PC-9 (cell line): ENCODE measurements around the gene CD1E. TPM values are rescaled to one million over a fixed set of nuclear protein-coding genes. Genes with fewer than 3 reads are reported as not detected.

Experiments used
- BruUV-seq: library from RNA; stranded (reverse); fragments of 400-500 nt; replicated peaks from 2 replicates; lab custom pipeline; 2021; lab: Mats Ljungman, UMichigan
- CTCF ChIA-PET: fragments of 300-600 bp; sonication (Branson Sonifier 250); formaldehyde crosslinking; loops from one replicate; lab custom pipeline; 2022; ENCODE audit warnings: antibody characterized with exemption; lab: Charles Lee
- POLR2A ChIA-PET: fragments of 300-600 bp; sonication (Branson Sonifier 250); formaldehyde crosslinking; loops from one replicate; lab custom pipeline; 2022; ENCODE audit warnings: antibody characterized with exemption; ENCODE audit not compliant: unreplicated experiment; lab: Charles Lee
- DNase-seq, 2 experiments: peaks; one replicate each; pipeline versions ENCODE4 v3.0.0 to v3.0.0-alpha.2; 2015 to 2022; ENCODE audit warnings: mixed read lengths in 1 of 2
- H2AFZ ChIP-seq: fragments of 200-600 bp; sonication (generic); 2 replicates; pipeline ENCODE4 v1.8.1; 2017; ENCODE audit warnings: antibody characterized with exemption
- H3F3A ChIP-seq: fragments of 200-600 bp; sonication (generic); 2 replicates; pipeline ENCODE4 v1.8.1; 2017; ENCODE audit warnings: antibody characterized with exemption, mild to moderate bottlenecking, low read depth; ENCODE audit not compliant: insufficient read depth
- H3K27ac ChIP-seq: fragments of 200-600 bp; sonication (generic); 2 replicates; pipeline ENCODE4 v1.6.1; 2016; ENCODE audit warnings: mixed run types
- H3K27me3 ChIP-seq: fragments of 200-600 bp; sonication (generic); 2 replicates; pipeline ENCODE4 v1.6.1; 2016; ENCODE audit warnings: low read depth, mixed run types; ENCODE audit not compliant: insufficient read depth
- H3K36me3 ChIP-seq: fragments of 200-600 bp; sonication (generic); 2 replicates; pipeline ENCODE4 v1.6.1; 2016; ENCODE audit warnings: low read depth, mixed run types
- H3K4me1 ChIP-seq: fragments of 200-600 bp; sonication (generic); replicated peaks from 2 replicates; pipeline ENCODE4 v1.6.1; 2016; ENCODE audit warnings: mixed run types; ENCODE audit not compliant: insufficient read depth
- H3K4me2 ChIP-seq: fragments of 200-600 bp; sonication (generic); 2 replicates; pipeline ENCODE4 v1.6.1; 2017; ENCODE audit warnings: mixed run types
- H3K4me3 ChIP-seq: fragments of 200-600 bp; sonication (generic); 2 replicates; pipeline ENCODE4 v1.6.1; 2016; ENCODE audit warnings: mixed run types
- H3K79me2 ChIP-seq: fragments of 200-600 bp; sonication (generic); 2 replicates; pipeline ENCODE4 v1.6.1; 2017; ENCODE audit warnings: low read depth, mixed run types
- H3K9me2 ChIP-seq: fragments of 200-600 bp; sonication (generic); 2 replicates; pipeline ENCODE4 v1.8.1; 2017; ENCODE audit warnings: mild to moderate bottlenecking; ENCODE audit not compliant: insufficient read depth
- H3K9me3 ChIP-seq: fragments of 200-600 bp; sonication (generic); 2 replicates; pipeline ENCODE4 v1.8.1; 2016; ENCODE audit warnings: low read depth; ENCODE audit not compliant: insufficient read depth
- H4K20me1 ChIP-seq: fragments of 200-600 bp; sonication (generic); 2 replicates; pipeline ENCODE4 v1.8.1; 2017; ENCODE audit not compliant: insufficient read depth
- EZH2 ChIP-seq: fragments of 200-600 bp; sonication (generic); IDR thresholded peaks from 2 replicates; pipeline ENCODE4 v1.8.0; 2017; ENCODE audit warnings: antibody characterized with exemption, low read depth
- intact Hi-C: fragments of 100-400 bp; cut with micrococcal nuclease; formaldehyde crosslinking; loops from one replicate; pipeline ENCODE4 v1.10.0; 2022; ENCODE audit not compliant: unreplicated experiment
- total RNA-seq: library from RNA; stranded (reverse); gene quantifications from 2 replicates; pipeline ENCODE4 v1.2.3, GENCODE V29; 2021
- TF ChIP-seq, protein P1 (sequence below): fragments of 200-600 bp; sonication (generic); conservative IDR thresholded peaks from 2 replicates; pipeline ENCODE4 v1.6.1; 2017; ENCODE audit warnings: mixed run types, antibody characterized with exemption, mild to moderate bottlenecking, moderate library complexity

Gene CD1E
- total RNA-seq, 1 experiment from 2014 or later: not detected

DNA sequence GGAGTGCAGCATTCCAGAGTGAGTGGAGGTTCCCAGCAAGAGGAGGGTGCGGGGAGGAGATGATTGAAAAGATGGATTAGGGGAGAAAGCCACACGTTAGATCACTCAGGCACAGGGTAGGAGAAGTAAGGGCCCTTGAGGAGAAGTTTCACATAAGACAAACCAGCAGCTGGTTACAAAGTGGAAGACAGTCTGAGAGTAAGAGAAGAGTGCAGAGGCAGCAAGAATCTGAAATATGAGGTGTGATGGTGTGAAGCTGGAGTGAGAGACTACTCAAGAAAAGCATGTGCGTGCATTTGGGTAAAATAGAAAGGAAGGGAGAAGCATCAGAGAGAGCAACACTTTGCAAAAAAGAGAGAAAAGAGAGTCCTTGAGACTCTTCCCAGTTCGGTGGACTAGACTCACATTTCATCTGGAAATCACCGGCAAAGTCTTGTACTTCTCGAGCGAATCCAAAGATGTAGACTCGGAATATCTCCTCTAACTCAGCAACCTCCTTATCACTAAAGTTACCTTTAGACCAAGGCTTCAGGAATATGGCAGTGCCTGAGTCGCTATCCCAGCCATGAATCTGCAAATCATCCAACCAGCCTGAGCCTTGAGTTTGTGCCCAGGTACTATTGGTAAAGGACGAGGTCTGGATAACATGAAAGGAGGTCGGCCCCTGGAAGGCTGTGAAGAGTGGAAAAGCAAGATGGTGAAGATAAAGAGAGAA is 23.1 kb upstream of the CD1E start:
- Histone ChIP-seq H2AFZ (no peak overlapping the region), H3K36me3 (no peaks in the 10 kb centered on the region), H4K20me1 (no peaks in the 10 kb centered on the region), H3K4me1 (no peaks in the 10 kb centered on the region), H3K27me3 (no peaks in the 10 kb centered on the region), H3K27ac (no peak overlapping the region), H3F3A (no peaks in the 10 kb centered on the region), H3K4me2 (no peak overlapping the region), H3K4me3 (no peak overlapping the region), H3K79me2 (no peaks in the 10 kb centered on the region), H3K9me2 (no peaks in the 10 kb centered on the region), H3K9me3 (no peaks in the 10 kb centered on the region)
- CTCF ChIA-PET: no interaction called here
- intact Hi-C loops: no loop called here
- BruUV-seq: no TSS peak
- DNase-seq: no peak
- POLR2A ChIA-PET: no interaction called here
- TF ChIP-seq, protein P1, sequence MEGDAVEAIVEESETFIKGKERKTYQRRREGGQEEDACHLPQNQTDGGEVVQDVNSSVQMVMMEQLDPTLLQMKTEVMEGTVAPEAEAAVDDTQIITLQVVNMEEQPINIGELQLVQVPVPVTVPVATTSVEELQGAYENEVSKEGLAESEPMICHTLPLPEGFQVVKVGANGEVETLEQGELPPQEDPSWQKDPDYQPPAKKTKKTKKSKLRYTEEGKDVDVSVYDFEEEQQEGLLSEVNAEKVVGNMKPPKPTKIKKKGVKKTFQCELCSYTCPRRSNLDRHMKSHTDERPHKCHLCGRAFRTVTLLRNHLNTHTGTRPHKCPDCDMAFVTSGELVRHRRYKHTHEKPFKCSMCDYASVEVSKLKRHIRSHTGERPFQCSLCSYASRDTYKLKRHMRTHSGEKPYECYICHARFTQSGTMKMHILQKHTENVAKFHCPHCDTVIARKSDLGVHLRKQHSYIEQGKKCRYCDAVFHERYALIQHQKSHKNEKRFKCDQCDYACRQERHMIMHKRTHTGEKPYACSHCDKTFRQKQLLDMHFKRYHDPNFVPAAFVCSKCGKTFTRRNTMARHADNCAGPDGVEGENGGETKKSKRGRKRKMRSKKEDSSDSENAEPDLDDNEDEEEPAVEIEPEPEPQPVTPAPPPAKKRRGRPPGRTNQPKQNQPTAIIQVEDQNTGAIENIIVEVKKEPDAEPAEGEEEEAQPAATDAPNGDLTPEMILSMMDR: no peak

DNA sequence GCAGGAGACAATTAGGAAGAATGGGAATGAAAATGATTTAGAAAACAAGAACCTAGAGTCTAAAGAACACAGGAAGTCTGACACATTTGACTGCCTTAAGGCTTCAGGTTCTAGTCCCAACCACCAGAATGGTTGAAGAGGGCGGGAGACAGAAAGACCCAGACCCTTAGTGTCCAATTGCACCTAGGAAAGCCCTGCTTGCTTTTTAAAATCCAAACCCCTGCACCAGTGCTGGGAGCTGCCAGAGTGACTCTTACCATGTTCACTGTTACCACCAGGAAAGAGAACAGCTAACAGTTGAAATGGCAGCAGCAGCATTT is 22.6 kb upstream of the CD1E start:
- H3K27ac ChIP-seq: no peak overlapping the region

DNA sequence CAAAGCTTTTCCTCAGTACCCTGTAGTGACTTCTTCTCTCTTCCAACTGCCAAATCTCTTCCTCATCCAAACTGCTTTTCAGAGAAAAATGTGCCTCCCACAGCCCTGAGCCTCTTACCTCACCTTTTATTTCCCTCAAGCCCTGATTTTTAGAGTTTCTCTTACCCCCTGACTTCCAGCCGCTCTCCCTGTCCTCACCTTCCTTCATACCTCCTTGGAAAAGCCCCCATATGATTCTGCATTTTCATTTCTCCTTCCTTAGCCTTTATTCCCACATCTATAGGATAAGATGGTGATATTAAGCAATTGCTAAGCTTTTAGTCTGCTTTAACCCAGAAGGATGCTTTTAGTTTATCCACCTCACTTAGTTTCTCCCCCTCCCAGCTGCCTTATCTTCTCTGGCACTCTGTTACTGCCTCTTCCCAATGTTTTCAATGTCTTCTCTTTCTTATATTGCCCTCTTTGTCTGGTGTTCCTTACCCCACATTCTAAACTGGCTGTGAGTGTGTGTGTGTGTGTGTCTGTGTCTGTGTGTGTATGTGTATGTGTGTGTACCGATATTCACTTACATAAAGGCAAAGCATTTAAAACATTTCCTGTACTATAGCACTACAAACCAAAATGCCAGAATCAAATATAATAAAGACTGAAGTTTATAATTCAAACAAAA is 22.1 kb upstream of the CD1E start, which contains the start of gene CD1B:
TSS of gene CD1B (minus strand) at position 51 of the 670 bp plus-strand sequence. CDS start 108 bp downstream, outside the sequence.
- Histone ChIP-seq H3K9me2 (no peaks in the 10 kb centered on the region), H3K4me1 (no peaks in the 10 kb centered on the region), H3K4me2 (no peak within 1 kb of the TSS), H3K27ac (no peak within 1 kb of the TSS), H3K4me3 (no peak within 1 kb of the TSS), H2AFZ (no peak within 1 kb of the TSS), H3F3A (no peaks in the 10 kb centered on the region), H4K20me1 (no peaks in the 10 kb centered on the region), H3K9me3 (no peaks in the 10 kb centered on the region), H3K36me3 (no peaks in the 10 kb centered on the region), H3K79me2 (no peaks in the 10 kb centered on the region), H3K27me3 (no peaks in the 10 kb centered on the region)
- ChIA-PET CTCF (no interaction called here), POLR2A (no interaction called here)
- intact Hi-C loops: no loop called here
- TF ChIP-seq EZH2: no peak
- TF ChIP-seq, protein P1: no peak
- no TSS peak for BruUV-seq
- no peak for DNase-seq

More for the DNA sequence above, 22.6 kb upstream of the CD1E start:
- Histone ChIP-seq H4K20me1 (no peaks in the 10 kb centered on the region), H3K9me3 (no peaks in the 10 kb centered on the region), H3K9me2 (no peaks in the 10 kb centered on the region), H3K4me2 (no peak overlapping the region), H3K79me2 (no peaks in the 10 kb centered on the region), H3F3A (no peaks in the 10 kb centered on the region), H3K4me1 (no peaks in the 10 kb centered on the region), H3K27me3 (no peaks in the 10 kb centered on the region), H2AFZ (no peak overlapping the region), H3K36me3 (no peaks in the 10 kb centered on the region), H3K4me3 (no peak overlapping the region)
- CTCF ChIA-PET: no interaction called here
- intact Hi-C loops: no loop called here
- POLR2A ChIA-PET: no interaction called here
- TF ChIP-seq EZH2: no peak
- TF ChIP-seq, protein P1: no peak
- no peak for DNase-seq
- no TSS peak for BruUV-seq
